ENCODE measurements around the gene LITAF.
"Not testable (repeated sequence)": the region's sequence is repeated elsewhere in the genome, so short reads cannot be mapped to it uniquely, and the experiment has no call there.

Gene LITAF

DNA sequence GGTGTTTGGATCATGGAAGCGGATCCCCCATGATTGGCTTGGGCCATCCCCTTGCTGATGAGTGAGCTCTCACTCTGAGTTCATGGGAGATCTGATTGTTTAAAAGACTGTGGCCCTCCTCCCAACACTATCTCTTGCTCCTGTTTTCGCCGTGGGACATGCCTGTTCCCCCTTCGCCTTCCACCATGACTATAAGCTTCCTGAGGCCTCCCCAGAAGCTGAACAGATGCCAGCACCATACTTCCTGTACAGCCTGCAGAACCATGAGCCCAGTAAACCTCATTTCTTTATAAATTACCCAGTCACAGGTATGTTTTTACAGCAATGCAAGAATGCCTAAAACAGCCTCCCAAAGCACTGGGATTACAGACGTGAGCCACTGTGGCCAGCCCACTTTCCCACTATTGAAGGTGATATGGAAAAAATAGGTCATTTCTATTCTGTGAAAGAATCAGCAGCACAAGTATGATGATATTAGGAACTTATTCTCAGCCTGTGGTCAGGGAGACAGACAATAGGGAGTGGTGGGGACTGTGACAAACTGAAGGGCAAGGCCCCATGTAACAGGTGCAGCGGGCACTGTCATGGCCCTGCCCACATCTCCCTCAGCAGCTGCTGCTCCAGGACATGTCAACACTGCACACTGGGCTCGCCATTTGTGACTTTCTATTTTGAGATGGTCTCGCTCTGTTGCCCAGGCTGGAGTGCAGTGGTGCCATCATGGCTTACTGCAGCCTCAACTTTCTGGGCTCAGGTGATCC is 33.7 kb upstream of the LITAF start:
- no peak for DNase-seq (ENCODE audit: low read depth)

DNA sequence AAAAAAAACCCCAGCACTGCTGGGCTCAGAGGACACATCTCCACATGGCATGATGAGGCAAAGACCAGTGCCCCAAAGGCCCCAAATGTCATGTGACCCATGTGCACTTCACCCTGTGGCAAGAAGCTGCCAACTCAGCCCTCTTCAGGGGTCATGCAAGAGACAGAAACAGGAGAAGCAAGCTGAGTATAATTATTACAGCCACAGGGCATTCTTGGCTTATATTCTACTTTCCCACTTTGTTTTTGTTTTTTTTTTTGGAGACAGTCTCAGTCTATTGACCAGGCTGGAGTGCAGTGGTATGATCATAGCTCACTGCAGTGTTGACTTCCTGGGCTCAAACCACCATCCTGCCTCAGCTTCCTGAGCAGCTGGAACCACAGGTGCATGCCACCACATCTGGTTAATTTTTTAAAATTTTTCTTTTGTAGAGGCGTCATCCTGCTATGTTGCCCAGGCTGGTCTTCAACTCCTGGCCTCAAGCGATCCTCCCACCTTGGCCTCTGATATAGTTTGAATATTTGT is 32.7 kb upstream of the LITAF start:
- no peak for DNase-seq (ENCODE audit: low read depth)

- no peak for DNase-seq (ENCODE audit: low read depth)
Observed at GRCh38 chr16:11618107-11618717, 31.5 kb upstream of the LITAF start.

DNA sequence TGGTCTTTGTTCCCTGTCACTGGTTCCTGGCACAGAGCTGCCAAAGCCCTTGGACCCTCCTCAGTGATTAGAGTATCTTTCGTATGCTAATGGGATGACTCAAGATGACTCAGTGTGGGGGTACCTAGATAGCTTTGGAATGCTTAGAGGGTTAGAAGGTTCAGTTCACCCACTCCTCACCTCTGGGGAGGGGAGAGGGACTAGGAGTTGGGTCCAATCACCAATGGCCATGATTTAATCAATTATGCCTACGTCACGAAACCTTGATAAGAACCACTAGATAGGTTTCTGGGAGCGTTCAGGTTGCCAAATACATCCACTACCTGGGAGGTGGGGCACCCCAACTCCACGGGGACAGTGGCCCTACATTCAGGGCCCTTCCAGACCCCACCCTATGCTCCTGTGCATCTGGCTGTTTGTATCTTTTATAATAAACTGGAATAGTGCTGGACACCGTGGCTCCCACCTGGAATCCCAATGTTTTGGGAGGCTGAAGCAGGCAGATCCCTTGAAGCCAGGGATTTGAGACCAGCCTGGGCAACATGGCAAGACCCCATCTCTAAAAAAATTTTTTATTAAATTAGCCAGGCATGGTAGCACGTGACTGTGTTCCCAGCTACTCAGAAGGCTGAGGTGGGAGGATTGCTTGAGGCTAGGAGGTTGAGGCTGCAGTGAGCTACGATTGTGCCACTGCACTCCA is 29.2 kb upstream of the LITAF start:
- DNase-seq (ENCODE audit: low read depth) = no peak

- DNase-seq (ENCODE audit: low read depth) = no peak
Observed at GRCh38 chr16:11614587-11615175, 28.0 kb upstream of the LITAF start.

DNA sequence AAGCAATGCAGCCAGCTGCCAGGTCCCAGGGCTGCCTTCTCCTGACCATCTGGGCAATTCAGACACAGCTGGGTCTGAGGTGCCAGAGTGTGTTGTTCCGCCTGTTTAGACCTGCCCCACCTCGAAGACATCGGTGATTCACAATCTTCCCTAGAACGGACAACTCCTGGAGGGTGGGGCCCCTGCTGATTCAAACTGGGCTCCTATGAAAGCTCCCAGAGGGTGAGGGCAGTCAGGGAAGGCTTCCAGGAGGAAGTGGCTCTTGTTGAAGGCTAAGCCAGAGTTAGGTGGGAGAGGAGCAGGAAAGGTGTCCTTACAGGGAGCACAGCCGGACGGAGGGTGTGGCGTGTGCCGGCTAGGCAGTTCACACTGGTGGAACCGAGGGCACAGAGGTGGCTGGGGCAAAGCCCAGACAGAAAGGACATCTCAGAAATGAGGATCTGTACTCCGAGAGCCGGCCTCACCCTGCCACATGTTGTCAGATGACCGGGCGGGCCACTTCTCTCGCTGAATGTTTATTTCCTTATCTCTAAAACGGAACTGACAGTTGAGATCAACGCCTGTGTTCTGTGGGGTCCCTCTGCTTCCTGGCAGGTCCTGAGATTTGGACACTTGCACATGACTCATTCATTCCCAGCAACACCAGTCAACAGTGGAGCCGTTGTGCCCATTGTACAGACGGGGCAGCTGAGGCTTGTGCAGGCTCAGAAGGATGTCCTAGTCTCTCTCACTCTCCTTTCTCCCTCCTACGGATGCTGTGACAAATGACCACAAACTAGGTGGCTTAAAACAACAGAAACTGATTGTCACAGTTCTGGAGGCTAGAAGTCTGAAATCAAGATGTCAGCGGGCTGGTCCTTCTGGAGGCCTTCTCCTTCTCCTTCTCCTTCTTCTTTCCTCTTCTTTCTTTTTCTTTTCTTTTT is 26.9 kb upstream of the LITAF start:
- no peak for DNase-seq (ENCODE audit: low read depth)

DNA sequence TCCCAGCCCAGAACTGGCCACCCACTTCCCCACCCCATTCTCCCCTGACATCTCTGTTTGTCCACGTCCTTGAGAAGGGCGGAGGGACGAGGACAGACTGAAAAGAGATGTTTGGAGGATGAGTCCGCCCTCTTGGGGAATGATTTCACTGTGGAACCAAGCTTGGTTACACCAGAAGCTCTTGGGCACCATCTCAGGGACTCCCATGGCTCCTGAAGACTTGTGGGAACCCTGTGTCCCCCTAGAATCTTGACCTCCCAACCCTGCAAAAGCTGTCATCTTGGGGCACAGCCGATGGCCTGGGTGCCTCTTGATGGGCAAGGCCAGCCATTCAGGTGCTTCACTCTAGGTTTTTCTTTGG is 25.9 kb upstream of the LITAF start:
- no peak for DNase-seq (ENCODE audit: low read depth)

DNA sequence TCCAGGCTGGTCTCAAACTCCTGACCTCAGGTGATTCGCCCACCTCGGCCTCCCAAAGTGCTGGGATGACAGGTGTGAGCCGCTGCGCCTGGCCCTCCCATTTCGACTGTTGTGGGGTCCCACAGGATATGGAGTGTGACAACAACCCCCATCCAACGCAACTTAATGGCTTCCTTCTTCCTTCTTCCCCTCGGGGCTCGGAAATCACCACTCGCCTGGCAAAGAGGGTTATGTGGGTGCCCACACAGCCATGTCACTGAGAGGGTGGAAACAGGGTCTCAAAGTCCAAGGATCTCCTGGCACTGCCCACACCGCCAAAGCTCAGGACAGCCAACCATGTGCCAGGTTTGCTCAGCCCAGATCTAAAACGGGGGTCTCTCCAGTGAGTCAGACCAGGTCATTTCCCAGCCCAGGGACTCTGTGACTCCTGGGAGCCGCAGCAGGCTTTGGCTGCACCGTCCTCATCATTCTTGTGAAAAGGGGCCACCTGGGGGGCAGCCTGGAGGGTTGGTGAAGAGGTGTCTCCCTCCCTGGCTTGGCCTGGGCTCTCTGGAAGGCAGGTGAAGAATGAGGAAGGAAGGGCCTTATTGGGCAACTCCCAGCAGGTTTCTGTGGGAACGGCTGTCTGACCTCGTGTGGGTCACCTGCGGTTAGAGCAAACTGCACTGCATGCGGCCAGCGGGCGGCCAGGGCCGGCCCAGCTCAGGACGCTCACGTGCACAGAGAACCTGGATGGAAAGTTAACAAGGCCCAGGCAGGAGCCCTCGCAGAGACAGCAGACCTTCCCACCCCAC is 25.3 kb upstream of the LITAF start:
- DNase-seq (ENCODE audit: low read depth) = no peak

GRCh38 chr16:11610580-11610979 is 23.9 kb upstream of the LITAF start:
- DNase-seq (ENCODE audit: low read depth) = no peak

DNA sequence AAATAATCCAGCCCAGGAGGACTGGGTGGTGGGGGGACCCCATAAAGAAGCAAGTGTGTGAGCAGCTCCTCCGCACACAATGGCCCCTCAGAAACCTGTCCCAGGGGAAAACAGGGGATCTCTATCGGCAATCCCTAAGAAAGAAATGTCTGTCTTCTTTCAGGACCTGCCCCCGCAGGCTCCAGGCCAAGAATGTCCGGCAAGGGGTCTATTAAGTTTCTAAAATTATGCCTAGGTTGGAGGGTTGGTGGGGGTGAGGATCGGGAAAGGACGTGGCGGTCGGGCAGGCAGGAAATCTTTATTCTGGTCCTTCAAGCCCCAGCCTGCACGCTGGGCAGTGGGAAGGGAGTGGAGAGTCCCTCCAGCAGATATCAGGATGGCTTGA is 23.4 kb upstream of the LITAF start:
- no peak for DNase-seq (ENCODE audit: low read depth)

DNA sequence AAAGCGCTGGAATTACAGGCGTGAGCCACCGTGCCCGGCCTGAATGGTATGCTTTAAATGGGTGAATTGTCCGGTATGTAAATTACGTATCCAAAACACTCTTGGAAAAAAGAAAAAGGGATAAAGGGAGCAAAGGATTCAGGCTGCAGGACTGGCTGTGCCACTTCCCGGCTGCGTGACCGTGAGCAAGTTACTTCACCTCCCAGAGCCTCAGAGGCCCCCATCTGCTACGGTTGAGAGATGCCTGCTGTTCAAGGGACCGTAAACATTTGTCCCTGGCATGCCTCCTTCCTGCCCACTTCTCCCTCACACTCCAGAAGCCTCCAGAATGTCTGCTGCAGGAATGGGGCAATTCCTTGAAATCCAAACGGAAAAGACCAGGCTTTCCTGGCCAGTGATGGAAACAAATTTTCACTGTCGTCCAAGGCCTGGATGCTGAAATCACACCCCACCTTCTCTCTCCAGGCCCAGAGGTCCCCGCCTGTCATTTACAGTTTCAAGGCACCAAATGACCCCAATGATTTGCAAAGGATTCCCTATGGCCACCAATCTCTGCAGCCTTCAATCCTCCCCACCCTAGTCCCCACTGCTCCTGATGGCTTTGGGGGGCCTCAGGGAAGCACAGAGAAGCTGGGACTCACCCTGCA is 22.9 kb upstream of the LITAF start:
- no peak for DNase-seq (ENCODE audit: low read depth)

- DNase-seq (ENCODE audit: low read depth) = no peak
Observed at GRCh38 chr16:11605891-11606290, 19.2 kb upstream of the LITAF start.

- no peak for DNase-seq (ENCODE audit: low read depth)
Observed at GRCh38 chr16:11605564-11605886, 18.8 kb upstream of the LITAF start.

- no peak for DNase-seq (ENCODE audit: low read depth)
Observed at GRCh38 chr16:11604783-11605563, 18.3 kb upstream of the LITAF start.

DNA sequence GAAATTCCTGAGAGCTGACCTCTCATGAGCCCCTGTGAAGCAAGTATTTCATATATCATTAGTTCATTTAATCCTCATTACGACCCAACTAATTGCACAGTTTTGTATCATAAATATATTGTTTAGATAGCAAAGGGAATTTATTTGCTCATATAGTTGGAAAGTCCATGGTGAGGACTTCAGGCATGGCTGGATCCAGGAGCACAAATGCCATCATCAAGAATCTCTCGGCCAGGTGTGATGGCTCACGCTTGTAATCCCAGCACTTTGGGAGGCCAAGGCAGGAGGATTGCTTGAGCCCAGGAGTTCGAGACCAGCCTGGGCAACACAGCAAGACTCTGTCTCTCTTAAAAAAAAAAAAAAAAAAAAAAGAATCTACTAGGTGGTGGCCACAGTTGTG is 17.6 kb upstream of the LITAF start:
- DNase-seq (ENCODE audit: low read depth) = not testable (repeated sequence)

- DNase-seq (ENCODE audit: low read depth) = no peak
Observed at GRCh38 chr16:11603331-11603750, 16.6 kb upstream of the LITAF start.

- no peak for DNase-seq (ENCODE audit: low read depth)
Observed at GRCh38 chr16:11602321-11602720, 15.6 kb upstream of the LITAF start.

DNA sequence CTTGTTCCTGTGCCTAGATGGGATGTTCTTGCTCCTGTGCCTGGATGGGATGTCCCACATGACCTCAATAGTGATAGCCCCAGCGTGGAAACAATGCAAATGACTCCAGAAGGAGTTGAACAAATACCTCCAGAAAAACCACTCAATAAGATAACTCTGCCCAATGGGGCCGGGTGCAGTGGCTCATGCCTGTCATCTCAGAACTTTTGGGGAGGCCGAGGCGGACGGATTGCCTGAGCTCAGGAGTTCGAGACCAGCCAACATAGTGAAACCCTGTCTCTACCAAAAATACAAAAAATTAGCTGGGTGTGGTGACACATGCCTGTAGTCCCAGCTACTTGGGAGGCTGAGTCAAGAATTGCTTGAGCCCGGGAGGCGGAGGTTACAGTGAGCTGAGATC is 15.2 kb upstream of the LITAF start:
- no peak for DNase-seq (ENCODE audit: low read depth)

DNA sequence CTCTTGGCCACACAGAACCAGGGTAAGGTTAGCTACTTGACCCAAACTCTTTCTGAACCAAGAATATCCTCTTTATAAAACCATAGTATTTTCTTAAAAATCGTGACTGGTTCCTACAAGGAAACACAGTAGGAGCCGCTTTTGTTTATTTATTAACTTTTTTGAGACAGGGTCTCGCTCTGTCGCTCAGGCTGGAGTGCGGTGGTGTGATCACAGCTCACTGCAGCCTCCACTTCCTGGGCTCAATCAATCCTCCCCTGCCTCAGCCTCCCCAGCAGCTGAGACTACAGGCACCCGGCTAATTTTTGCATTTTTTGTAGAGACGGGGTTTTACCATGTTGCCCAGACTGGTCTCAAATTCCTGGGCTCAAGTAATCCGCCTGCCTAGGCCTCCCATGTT is 14.7 kb upstream of the LITAF start:
- DNase-seq (ENCODE audit: low read depth) = no peak

- no peak for DNase-seq (ENCODE audit: low read depth)
Observed at GRCh38 chr16:11599579-11599978, 12.9 kb upstream of the LITAF start.

Measured in fibroblast of the conjunctiva (primary cell).